GM13977 (cell line): ENCODE data around the gene PCDHGA3.
"Not testable (repeated sequence)": the region's sequence is repeated elsewhere in the genome, so short reads cannot be mapped to it uniquely, and the experiment has no call there.

Source experiments
- DNase-seq: peaks from one replicate; pipeline ENCODE4 v3.0.0; 2012; ENCODE audit warnings: low spot score
- in situ Hi-C: fragments of 300-500 bp; cut with MboI; formaldehyde crosslinking; loops from one replicate; pipeline ENCODE4 v1.12.0; 2022; ENCODE audit warnings: low sequenced_read_pairs, low pct_unique_long_range_greater_than_20kb, mixed read lengths, inconsistent platforms; ENCODE audit not compliant: unreplicated experiment
- TF ChIP-seq, protein P1 (sequence below): IDR thresholded peaks from 2 replicates; pipeline ENCODE4 v1.5.1; 2012; ENCODE audit warnings: mild to moderate bottlenecking, control low read depth; ENCODE audit not compliant: insufficient read depth; ENCODE audit errors: extremely low read depth, missing control alignments

The PCDHGA3 gene

DNA sequence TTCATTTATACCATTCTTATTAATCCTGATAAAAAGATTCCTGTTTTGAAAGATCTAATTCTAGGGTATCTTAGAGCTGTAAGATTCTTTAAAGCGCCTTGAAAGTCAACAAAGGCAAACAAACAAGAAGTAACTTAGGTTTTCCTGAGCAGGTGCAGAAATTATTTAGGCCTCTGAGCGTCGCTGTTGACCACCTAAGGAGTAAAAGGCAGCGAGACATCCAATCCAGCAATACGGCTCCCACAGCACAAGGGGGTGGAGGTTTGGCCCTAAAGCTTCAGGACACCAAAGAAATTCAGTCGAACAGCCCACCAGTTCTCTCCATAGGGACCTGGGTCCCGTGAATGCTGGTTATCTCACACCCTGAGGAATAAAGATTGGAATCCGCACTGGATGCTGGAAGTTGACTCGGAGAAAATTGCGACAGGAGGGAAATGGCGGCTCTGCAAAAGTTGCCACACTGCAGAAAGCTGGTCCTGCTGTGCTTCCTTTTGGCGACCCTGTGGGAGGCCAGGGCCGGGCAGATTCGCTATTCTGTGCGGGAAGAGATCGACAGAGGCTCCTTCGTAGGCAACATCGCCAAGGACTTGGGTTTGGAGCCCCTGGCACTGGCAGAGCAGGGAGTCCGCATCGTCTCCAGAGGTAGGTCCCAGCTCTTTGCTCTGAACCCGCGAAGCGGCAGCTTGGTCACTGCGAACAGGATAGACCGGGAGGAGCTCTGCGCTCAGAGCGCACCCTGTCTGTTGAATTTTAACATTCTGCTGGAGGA is 4.9 kb upstream of the PCDHGA3 start, which contains the start of gene PCDHGA2:
Gene PCDHGA2 (plus strand): TSS at position 223 of the 769 bp plus-strand sequence.
- DNase-seq: no peak
- TF ChIP-seq, protein P1, sequence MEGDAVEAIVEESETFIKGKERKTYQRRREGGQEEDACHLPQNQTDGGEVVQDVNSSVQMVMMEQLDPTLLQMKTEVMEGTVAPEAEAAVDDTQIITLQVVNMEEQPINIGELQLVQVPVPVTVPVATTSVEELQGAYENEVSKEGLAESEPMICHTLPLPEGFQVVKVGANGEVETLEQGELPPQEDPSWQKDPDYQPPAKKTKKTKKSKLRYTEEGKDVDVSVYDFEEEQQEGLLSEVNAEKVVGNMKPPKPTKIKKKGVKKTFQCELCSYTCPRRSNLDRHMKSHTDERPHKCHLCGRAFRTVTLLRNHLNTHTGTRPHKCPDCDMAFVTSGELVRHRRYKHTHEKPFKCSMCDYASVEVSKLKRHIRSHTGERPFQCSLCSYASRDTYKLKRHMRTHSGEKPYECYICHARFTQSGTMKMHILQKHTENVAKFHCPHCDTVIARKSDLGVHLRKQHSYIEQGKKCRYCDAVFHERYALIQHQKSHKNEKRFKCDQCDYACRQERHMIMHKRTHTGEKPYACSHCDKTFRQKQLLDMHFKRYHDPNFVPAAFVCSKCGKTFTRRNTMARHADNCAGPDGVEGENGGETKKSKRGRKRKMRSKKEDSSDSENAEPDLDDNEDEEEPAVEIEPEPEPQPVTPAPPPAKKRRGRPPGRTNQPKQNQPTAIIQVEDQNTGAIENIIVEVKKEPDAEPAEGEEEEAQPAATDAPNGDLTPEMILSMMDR: peak; percentile 51
- in situ Hi-C loops: no loop called here

DNA sequence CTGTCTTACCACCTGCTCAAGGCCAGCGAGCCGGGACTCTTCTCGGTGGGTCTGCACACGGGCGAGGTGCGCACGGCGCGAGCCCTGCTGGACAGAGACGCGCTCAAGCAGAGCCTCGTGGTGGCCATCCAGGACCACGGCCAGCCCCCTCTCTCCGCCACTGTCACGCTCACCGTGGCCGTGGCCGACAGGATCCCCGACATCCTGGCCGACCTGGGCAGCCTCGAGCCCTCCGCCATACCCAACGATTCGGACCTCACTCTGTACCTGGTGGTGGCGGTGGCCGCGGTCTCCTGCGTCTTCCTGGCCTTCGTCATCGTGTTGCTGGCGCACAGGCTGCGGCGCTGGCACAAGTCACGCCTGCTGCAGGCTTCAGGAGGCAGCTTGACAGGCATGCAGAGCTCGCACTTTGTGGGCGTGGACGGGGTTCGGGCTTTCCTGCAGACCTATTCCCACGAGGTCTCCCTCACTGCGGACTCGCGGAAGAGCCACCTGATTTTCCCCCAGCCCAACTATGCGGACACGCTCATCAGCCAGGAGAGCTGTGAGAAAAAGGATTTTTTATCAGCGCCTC is 2.8 kb upstream of the PCDHGA3 start:
- DNase-seq, in situ Hi-C loops: not testable (repeated sequence)

DNA sequence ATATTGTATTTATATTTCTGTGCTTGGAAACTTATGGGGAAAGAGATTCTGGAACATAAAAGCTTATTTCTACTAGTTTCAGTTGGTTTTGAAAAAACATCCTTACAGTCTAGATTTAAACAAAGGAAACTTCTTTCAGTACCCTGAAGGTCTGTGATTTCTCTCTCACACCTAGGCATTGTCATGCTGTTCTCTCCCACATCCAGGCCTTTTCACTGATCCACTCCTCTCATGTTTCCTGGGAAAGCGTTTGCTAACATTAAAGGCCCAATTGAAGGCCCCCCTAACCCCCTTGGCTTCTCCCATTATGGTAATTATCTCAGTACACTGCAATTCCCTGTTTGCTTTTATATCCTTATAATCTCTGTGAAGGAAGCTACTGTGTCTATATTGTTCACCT is 856 bp upstream of the PCDHGA3 start:
- TF ChIP-seq, protein P1: no peak
- DNase-seq: no peak
- in situ Hi-C loops: no loop called here

DNA sequence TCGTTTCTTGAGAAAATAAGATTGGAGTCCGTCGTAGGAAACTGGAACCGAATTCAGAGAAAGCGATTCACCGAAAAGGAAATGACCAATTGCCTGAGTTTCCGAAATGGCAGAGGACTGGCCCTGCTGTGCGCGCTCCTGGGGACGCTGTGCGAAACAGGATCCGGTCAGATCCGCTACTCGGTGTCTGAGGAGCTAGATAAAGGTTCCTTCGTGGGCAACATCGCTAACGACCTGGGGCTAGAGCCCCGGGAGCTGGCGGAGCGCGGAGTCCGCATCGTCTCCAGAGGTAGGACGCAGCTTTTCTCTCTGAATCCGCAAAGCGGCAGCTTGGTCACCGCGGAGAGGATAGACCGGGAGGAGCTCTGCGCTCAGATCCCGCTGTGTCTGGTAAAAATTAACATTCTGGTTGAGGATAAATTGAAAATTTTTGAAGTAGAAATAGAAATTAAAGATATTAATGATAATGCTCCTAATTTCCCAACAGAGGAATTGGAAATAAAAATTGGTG is 379 bp downstream of the PCDHGA3 start:
- TF ChIP-seq, protein P1: no peak
- DNase-seq: no peak
- in situ Hi-C loops: no loop called here

DNA sequence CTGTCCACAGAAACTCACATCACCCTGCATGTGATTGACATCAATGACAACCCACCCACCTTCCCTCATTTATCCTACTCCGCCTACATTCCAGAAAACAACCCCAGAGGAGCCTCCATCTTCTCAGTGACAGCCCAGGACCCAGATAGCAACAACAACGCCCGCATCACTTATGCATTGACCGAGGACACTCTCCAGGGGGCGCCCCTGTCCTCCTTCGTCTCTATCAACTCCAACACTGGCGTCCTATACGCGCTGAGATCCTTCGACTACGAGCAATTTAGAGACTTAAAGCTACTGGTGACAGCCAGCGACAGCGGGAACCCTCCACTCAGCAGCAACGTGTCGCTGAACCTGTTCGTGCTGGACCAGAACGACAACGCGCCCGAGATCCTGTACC is 1.7 kb downstream of the PCDHGA3 start:
- in situ Hi-C loops: no loop called here
- no peak for DNase-seq
- TF ChIP-seq, protein P1: no peak

DNA sequence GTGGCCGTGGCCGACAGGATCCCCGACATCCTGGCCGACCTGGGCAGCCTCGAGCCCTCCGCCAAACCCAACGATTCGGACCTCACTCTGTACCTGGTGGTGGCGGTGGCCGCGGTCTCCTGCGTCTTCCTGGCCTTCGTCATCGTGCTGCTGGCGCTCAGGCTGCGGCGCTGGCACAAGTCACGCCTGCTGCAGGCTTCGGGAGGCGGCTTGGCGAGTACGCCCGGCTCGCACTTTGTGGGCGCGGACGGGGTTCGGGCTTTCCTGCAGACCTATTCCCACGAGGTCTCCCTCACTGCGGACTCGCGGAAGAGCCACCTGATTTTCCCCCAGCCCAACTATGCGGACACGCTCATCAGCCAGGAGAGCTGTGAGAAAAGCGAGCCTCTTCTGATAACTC is 2.4 kb downstream of the PCDHGA3 start:
- in situ Hi-C loops, DNase-seq: not testable (repeated sequence)

DNA sequence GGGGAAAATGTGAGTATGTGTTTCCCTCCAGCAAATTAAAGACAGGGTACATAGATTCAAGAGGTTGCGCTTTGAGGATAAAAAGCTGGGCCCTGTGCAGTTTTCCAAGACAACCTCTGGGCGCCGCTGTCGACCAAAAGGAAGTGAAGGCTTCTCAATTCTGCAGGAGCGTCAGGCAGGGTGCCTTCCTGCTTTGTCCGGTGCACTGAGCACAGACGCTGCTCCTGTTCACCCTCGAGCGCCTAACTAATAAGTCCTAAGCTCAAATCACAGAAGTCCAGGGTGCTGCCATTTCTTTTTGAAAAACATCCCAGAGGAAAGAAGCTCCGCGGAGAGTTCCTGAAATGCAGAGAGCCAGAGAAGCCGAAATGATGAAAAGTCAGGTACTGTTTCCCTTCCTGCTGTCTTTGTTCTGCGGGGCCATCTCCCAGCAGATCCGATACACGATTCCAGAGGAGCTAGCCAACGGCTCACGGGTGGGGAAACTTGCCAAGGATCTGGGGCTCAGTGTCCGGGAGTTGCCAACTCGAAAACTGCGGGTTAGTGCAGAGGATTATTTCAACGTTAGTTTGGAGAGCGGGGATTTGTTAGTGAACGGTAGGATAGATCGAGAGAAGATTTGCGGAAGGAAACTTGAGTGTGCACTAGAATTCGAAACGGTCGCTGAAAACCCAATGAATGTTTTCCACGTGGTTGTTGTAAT is 6.4 kb downstream of the PCDHGA3 start, which contains the start of gene PCDHGB1:
Gene PCDHGB1 (plus strand): TSS at position 183 of the 703 bp plus-strand sequence. CDS start 162 bp downstream, at position 345.
- in situ Hi-C loops: no loop called here
- TF ChIP-seq, protein P1: peak; percentile 61
- peak; percentile 77 for DNase-seq
